HepG2 (cell line): ENCODE data around the gene ZBTB45. TPM values are rescaled to one million over a fixed set of nuclear protein-coding genes. Genes with fewer than 3 reads are reported as not detected.

Source experiments
- ATF1 ChIP-seq: IDR thresholded peaks from 2 replicates; pipeline ENCODE4 v1.6.1; 2016; ENCODE audit warnings: mild to moderate bottlenecking, control low read depth
- BRD4 ChIP-seq: sonication (generic); formaldehyde crosslinking; IDR thresholded peaks from 2 replicates; pipeline ENCODE4 v1.4.0; 2020; ENCODE audit warnings: missing genetic modification reagents
- FOXA1 ChIP-seq, 2 experiments: fragments of 450-650 bp in 1 of 2; sonication (generic) in 1 of 2; formaldehyde crosslinking in 1 of 2; IDR thresholded peaks; 2 replicates each; pipeline versions ENCODE4 v1.4.0 to v1.6.1; 2016 to 2020; ENCODE audit warnings: missing genetic modification reagents in 1 of 2
- MXD4 ChIP-seq: IDR thresholded peaks from 2 replicates; pipeline ENCODE4 v1.6.1; 2016; ENCODE audit warnings: mild to moderate bottlenecking, missing biosample characterization, missing genetic modification reagents
- NBN ChIP-seq: fragments of 450-650 bp; conservative IDR thresholded peaks from 2 replicates; pipeline ENCODE4 v1.6.1; 2017
- NR2C2 ChIP-seq: sonication (generic); formaldehyde crosslinking; IDR thresholded peaks from 2 replicates; pipeline ENCODE4 v1.4.0; 2020; ENCODE audit warnings: missing genetic modification reagents, mild to moderate bottlenecking, moderate library complexity, borderline replicate concordance
- PHB2 ChIP-seq: fragments of 450-650 bp; IDR thresholded peaks from 2 replicates; pipeline ENCODE4 v1.6.1; 2018; ENCODE audit not compliant: partially characterized antibody
- RAD21 ChIP-seq: fragments of 450-650 bp; formaldehyde crosslinking; IDR thresholded peaks from 2 replicates; pipeline ENCODE4 v1.5.0; 2020; ENCODE audit warnings: mild to moderate bottlenecking
- RFX3 ChIP-seq: IDR thresholded peaks from 2 replicates; pipeline ENCODE4 v1.6.1; 2016; ENCODE audit warnings: missing biosample characterization, missing genetic modification reagents
- YY1 ChIP-seq: IDR thresholded peaks from 2 replicates; pipeline ENCODE4 v1.6.1; 2011; ENCODE audit warnings: low read length, low read depth, moderate library complexity, mild to moderate bottlenecking; ENCODE audit not compliant: insufficient read depth, insufficient replicate concordance
- ZBTB21 ChIP-seq: sonication (generic); formaldehyde crosslinking; IDR thresholded peaks from 2 replicates; pipeline ENCODE4 v1.4.0; 2020; ENCODE audit warnings: missing genetic modification reagents
- ZFAT ChIP-seq: sonication (generic); formaldehyde crosslinking; conservative IDR thresholded peaks from 2 replicates; pipeline ENCODE4 v1.8.1; 2023; ENCODE audit warnings: missing genetic modification reagents, inconsistent platforms
- ZMYM2 ChIP-seq: sonication (generic); formaldehyde crosslinking; IDR thresholded peaks from 2 replicates; pipeline ENCODE4 v1.8.0; 2022; ENCODE audit warnings: mild to moderate bottlenecking, missing genetic modification reagents
- ZNF768 ChIP-seq: sonication (generic); formaldehyde crosslinking; IDR thresholded peaks from 2 replicates; pipeline ENCODE4 v1.4.0; 2020; ENCODE audit warnings: missing genetic modification reagents
- ZSCAN30 ChIP-seq: sonication (generic); formaldehyde crosslinking; IDR thresholded peaks from 2 replicates; pipeline ENCODE4 v1.5.0; 2020; ENCODE audit warnings: mild to moderate bottlenecking, missing genetic modification reagents
- microRNA-seq: library from miRNA; unstranded; fragments of <30 nt; microRNA quantifications from one replicate; pipeline ENCODE4, GENCODE V29; 2020
- polyA plus RNA-seq, 8 experiments: library from polyadenylated mRNA; depleted of rRNA in 3 of 8; stranded (reverse) in 7 of 8; unstranded in 1 of 8; fragments of >200 nt; fragmentation: Illumina TruSeq in 4 of 8; extraction: Trizol in 4 of 8; gene quantifications; 2 replicates each; pipeline versions ENCODE4 v1.2.1 to v1.2.3, GENCODE V29; 2011 to 2016; ENCODE audit warnings: low read depth in 4 of 8, missing spikeins in 1 of 8, mixed read lengths in 1 of 8; ENCODE audit not compliant: insufficient read depth in 1 of 8
- small RNA-seq, 3 experiments: library from RNA; depleted of rRNA; stranded (forward); fragments of <200 nt; gene quantifications; one replicate each; pipeline ENCODE3, GENCODE V24; 2012; ENCODE audit warnings: low read depth in 2 of 3, low replicate concordance in 1 of 3; ENCODE audit not compliant: insufficient read length in 3 of 3, insufficient read depth in 2 of 3
- total RNA-seq, 5 experiments: library from RNA; depleted of rRNA; stranded (reverse); fragments of >200 nt; fragmentation: Illumina TruSeq; extraction: Trizol; gene quantifications; 2 replicates each; pipeline ENCODE4 v1.2.3, GENCODE V29; 2016; ENCODE audit warnings: low read depth in 1 of 5
- TF ChIP-seq, protein P1 (sequence below): sonication (generic); formaldehyde crosslinking; IDR thresholded peaks from 2 replicates; pipeline ENCODE4 v1.4.0; 2020; ENCODE audit warnings: low read depth, mild to moderate bottlenecking, missing genetic modification reagents
- TF ChIP-seq, protein P2 (sequence below): sonication (generic); formaldehyde crosslinking; IDR thresholded peaks from 2 replicates; pipeline ENCODE4 v1.5.1; 2020; ENCODE audit warnings: mild to moderate bottlenecking, missing genetic modification reagents, borderline replicate concordance

ZBTB45 gene
- total and polyA plus RNA-seq, 2 of the 13 experiments (the other 11 are each of a cell fraction or from before 2014, with no cell fraction given), result 3.0 to 3.7 TPM

DNA sequence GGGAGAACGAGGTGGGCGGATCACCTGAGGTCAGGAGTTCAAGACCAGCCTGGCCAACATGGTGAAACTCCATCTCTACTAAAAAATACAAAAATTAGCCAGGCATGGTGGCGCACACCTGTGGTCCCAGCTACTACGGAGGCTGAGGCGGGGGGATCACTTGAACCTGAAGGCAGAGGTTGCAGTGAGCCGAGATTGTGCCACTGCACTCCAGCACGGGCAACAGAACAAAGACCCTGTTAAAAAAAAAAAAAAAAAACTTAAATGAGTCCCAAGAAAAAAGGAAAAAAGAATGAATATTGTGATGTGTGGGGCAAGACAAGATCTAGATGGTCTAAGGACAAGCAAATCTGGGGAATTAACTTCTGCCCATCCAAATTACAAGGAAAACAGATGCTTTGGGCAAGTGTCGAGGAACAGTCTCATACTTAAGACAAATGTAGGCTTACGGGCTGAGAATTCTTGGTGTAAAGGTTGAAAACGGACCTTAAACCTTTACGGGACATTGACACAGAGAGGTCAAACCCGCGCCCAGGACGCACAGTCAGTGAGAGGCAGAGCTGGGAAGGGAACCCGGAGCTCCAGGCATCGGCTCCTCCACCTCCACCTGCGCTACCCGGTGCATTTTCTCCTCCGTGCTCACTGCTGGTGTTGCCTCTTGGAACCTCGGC is 53.4 kb downstream of the ZBTB45 start (continued):
- TF ChIP-seq ZFAT (CRISPR knock-in tag), result no peak
- TF ChIP-seq ZSCAN30, result 0 out of 2 replicates have a peak, but pooled peaks have one; percentile 48
- no peak for TF ChIP-seq ZBTB21 (CRISPR knock-in tag)
- no peak for TF ChIP-seq BRD4 (CRISPR knock-in tag)
- peak; percentile 32; the same call in 1 of the 2 replicates for TF ChIP-seq RAD21 (CRISPR knock-in tag)
- no peak for TF ChIP-seq RFX3 (CRISPR knock-in tag)
- TF ChIP-seq, protein P1, sequence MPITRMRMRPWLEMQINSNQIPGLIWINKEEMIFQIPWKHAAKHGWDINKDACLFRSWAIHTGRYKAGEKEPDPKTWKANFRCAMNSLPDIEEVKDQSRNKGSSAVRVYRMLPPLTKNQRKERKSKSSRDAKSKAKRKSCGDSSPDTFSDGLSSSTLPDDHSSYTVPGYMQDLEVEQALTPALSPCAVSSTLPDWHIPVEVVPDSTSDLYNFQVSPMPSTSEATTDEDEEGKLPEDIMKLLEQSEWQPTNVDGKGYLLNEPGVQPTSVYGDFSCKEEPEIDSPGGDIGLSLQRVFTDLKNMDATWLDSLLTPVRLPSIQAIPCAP (CRISPR knock-in tag), result no peak
- TF ChIP-seq, protein P2, sequence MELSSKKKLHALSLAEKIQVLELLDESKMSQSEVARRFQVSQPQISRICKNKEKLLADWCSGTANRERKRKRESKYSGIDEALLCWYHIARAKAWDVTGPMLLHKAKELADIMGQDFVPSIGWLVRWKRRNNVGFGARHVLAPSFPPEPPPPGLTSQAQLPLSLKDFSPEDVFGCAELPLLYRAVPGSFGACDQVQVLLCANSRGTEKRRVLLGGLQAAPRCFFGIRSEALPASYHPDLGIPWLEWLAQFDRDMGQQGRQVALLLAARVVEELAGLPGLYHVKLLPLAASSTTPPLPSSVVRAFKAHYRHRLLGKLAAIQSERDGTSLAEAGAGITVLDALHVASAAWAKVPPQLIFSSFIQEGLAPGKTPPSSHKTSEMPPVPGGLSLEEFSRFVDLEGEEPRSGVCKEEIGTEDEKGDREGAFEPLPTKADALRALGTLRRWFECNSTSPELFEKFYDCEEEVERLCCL (CRISPR knock-in tag), result no peak
- no peak for TF ChIP-seq FOXA1 (IDR thresholded peaks at IDR 0.05)
- no peak for TF ChIP-seq FOXA1 (CRISPR knock-in tag; IDR thresholded peaks at IDR 0.05)
- no peak for TF ChIP-seq NBN
- TF ChIP-seq ZNF768 (CRISPR knock-in tag), result peak; percentile 98
- TF ChIP-seq MXD4, result no peak
- TF ChIP-seq ATF1, result peak; percentile 50; the same call in 1 of the 2 replicates
- peak; percentile 37; the same call in 1 of the 2 replicates for TF ChIP-seq ZMYM2 (CRISPR knock-in tag)
- no peak for TF ChIP-seq PHB2
- TF ChIP-seq YY1, result no peak
- TF ChIP-seq NR2C2 (CRISPR knock-in tag), result no peak
- TF ChIP-seq, all 625 proteins: peak for 10

Small RNAs within 50 kb of the gene (microRNA-seq; reads per million reads assigned to microRNA genes)
- gene MIR6807, result 2.2 reads per million, percentile 11 among the genes with 10 or more reads in this experiment

Small RNAs within 50 kb of the gene (small RNA-seq; reads per million reads assigned to genes)
- 0 to 1.9 (median 0.10) reads per million in 3 experiments for gene MIR6807
- 0 reads per million in 3 experiments for gene RN7SL525P
- gene RN7SL693P, result 0 reads per million in 3 experiments
- 0 reads per million in 3 experiments for gene RNU6-1337P

Other genes with a start within 250 kb of the ZBTB45 start
- gene ZNF8, start 240.9 kb downstream of the ZBTB45 start, total RNA-seq (2016; rRNA removed; fragmentation: Illumina TruSeq; extraction: Trizol), result 3.3 and 3.7 TPM in 2 replicates
- gene ZNF8, start 240.9 kb downstream of the ZBTB45 start, polyA plus RNA-seq (2011; rRNA removed), result 3.0 and 3.1 TPM in 2 replicates
- gene ERVK3-1, start 214.4 kb downstream of the ZBTB45 start, total RNA-seq (2016; rRNA removed; fragmentation: Illumina TruSeq; extraction: Trizol), result 38.7 and 39.5 TPM in 2 replicates
- gene ERVK3-1, start 214.4 kb downstream of the ZBTB45 start, polyA plus RNA-seq (2011; rRNA removed), result 28.5 and 31.5 TPM in 2 replicates
- gene ZSCAN22, start 192.8 kb downstream of the ZBTB45 start, total RNA-seq (2016; rRNA removed; fragmentation: Illumina TruSeq; extraction: Trizol), result 2.5 and 3.1 TPM in 2 replicates
- gene ZSCAN22, start 192.8 kb downstream of the ZBTB45 start, polyA plus RNA-seq (2011; rRNA removed), result 3.5 and 3.6 TPM in 2 replicates
- 15.1 and 41.4 TPM in 2 replicates for gene A1BG, start 166.3 kb downstream of the ZBTB45 start, total RNA-seq (2016; rRNA removed; fragmentation: Illumina TruSeq; extraction: Trizol)
- 14.7 and 49.8 TPM in 2 replicates for gene A1BG, start 166.3 kb downstream of the ZBTB45 start, polyA plus RNA-seq (2011; rRNA removed)
- gene ZNF497, start 157.1 kb downstream of the ZBTB45 start, total RNA-seq (2016; rRNA removed; fragmentation: Illumina TruSeq; extraction: Trizol), result 1.1 and 1.9 TPM in 2 replicates
- gene ZNF497, start 157.1 kb downstream of the ZBTB45 start, polyA plus RNA-seq (2011; rRNA removed), result 1.5 and 1.8 TPM in 2 replicates
- gene ZNF837, start 138.8 kb downstream of the ZBTB45 start, total RNA-seq (2016; rRNA removed; fragmentation: Illumina TruSeq; extraction: Trizol), result 0.73 and 1.3 TPM in 2 replicates
- 0.29 and 0.69 TPM in 2 replicates for gene ZNF837, start 138.8 kb downstream of the ZBTB45 start, polyA plus RNA-seq (2011; rRNA removed)
- 1,544 and 1,715 TPM in 2 replicates for gene RPS5, start 132.5 kb downstream of the ZBTB45 start, total RNA-seq (2016; rRNA removed; fragmentation: Illumina TruSeq; extraction: Trizol)
- gene RPS5, start 132.5 kb downstream of the ZBTB45 start, polyA plus RNA-seq (2011; rRNA removed), result 4,145 and 4,408 TPM in 2 replicates
- gene RNF225, start 124.2 kb downstream of the ZBTB45 start, total RNA-seq (2016; rRNA removed; fragmentation: Illumina TruSeq; extraction: Trizol), result not detected in 2 replicates
- gene RNF225, start 124.2 kb downstream of the ZBTB45 start, polyA plus RNA-seq (2011; rRNA removed), result not detected in 2 replicates
- gene ZNF584, start 111.2 kb downstream of the ZBTB45 start, total RNA-seq (2016; rRNA removed; fragmentation: Illumina TruSeq; extraction: Trizol), result 6.8 and 7.0 TPM in 2 replicates
- 2.4 and 3.3 TPM in 2 replicates for gene ZNF584, start 111.2 kb downstream of the ZBTB45 start, polyA plus RNA-seq (2011; rRNA removed)
- gene ZNF132, start 79.7 kb downstream of the ZBTB45 start, total RNA-seq (2016; rRNA removed; fragmentation: Illumina TruSeq; extraction: Trizol), result not detected in 2 replicates
- gene ZNF132, start 79.7 kb downstream of the ZBTB45 start, polyA plus RNA-seq (2011; rRNA removed), result not detected in 2 replicates
- 2.5 and 3.0 TPM in 2 replicates for gene ZNF324B, start 68.2 kb downstream of the ZBTB45 start, total RNA-seq (2016; rRNA removed; fragmentation: Illumina TruSeq; extraction: Trizol)
- gene ZNF324B, start 68.2 kb downstream of the ZBTB45 start, polyA plus RNA-seq (2011; rRNA removed), result 0.53 and 0.98 TPM in 2 replicates
- 4.0 and 4.7 TPM in 2 replicates for gene ZNF324, start 52.7 kb downstream of the ZBTB45 start, total RNA-seq (2016; rRNA removed; fragmentation: Illumina TruSeq; extraction: Trizol)
- 1.1 and 1.6 TPM in 2 replicates for gene ZNF324, start 52.7 kb downstream of the ZBTB45 start, polyA plus RNA-seq (2011; rRNA removed)
- gene ZNF446, start 43.5 kb downstream of the ZBTB45 start, total RNA-seq (2016; rRNA removed; fragmentation: Illumina TruSeq; extraction: Trizol), result 2.5 and 3.6 TPM in 2 replicates
- 3.0 and 3.8 TPM in 2 replicates for gene ZNF446, start 43.5 kb downstream of the ZBTB45 start, polyA plus RNA-seq (2011; rRNA removed)
- gene SLC27A5, start 7.8 kb downstream of the ZBTB45 start, total RNA-seq (2016; rRNA removed; fragmentation: Illumina TruSeq; extraction: Trizol), result 40.2 and 41.2 TPM in 2 replicates
- gene SLC27A5, start 7.8 kb downstream of the ZBTB45 start, polyA plus RNA-seq (2011; rRNA removed), result 30.3 and 36.5 TPM in 2 replicates
- 302 and 361 TPM in 2 replicates for gene TRIM28, start 24.3 kb upstream of the ZBTB45 start, total RNA-seq (2016; rRNA removed; fragmentation: Illumina TruSeq; extraction: Trizol)
- gene TRIM28, start 24.3 kb upstream of the ZBTB45 start, polyA plus RNA-seq (2011; rRNA removed), result 439 and 461 TPM in 2 replicates
- gene CHMP2A, start 35.3 kb upstream of the ZBTB45 start, total RNA-seq (2016; rRNA removed; fragmentation: Illumina TruSeq; extraction: Trizol), result 55.0 and 70.9 TPM in 2 replicates
- 49.7 and 51.4 TPM in 2 replicates for gene CHMP2A, start 35.3 kb upstream of the ZBTB45 start, polyA plus RNA-seq (2011; rRNA removed)
- gene UBE2M, start 38.8 kb upstream of the ZBTB45 start, total RNA-seq (2016; rRNA removed; fragmentation: Illumina TruSeq; extraction: Trizol), result 29.5 and 36.2 TPM in 2 replicates
- gene UBE2M, start 38.8 kb upstream of the ZBTB45 start, polyA plus RNA-seq (2011; rRNA removed), result 50.3 and 55.5 TPM in 2 replicates
- gene MZF1, start 53.5 kb upstream of the ZBTB45 start, total RNA-seq (2016; rRNA removed; fragmentation: Illumina TruSeq; extraction: Trizol), result 1.3 and 3.1 TPM in 2 replicates
- 8.1 and 10.0 TPM in 2 replicates for gene MZF1, start 53.5 kb upstream of the ZBTB45 start, polyA plus RNA-seq (2011; rRNA removed)